A549 (cell line): Measurements from ENCODE around the gene SLITRK5. TPM values are rescaled to one million over a fixed set of nuclear protein-coding genes. Genes with fewer than 3 reads are reported as not detected.

Experiments used
- ESRRA ChIP-seq: fragments of 150-350 bp; IDR thresholded peaks from 2 replicates; pipeline ENCODE4 v1.6.1; 2014; ENCODE audit warnings: mild to moderate bottlenecking, low read length, borderline replicate concordance
- NR3C1 ChIP-seq: fragments of >200 bp; sonication (Bioruptor Twin); formaldehyde crosslinking; IDR thresholded peaks from 3 replicates; pipeline ENCODE4 v1.6.1; 2017
- polyA plus RNA-seq, 4 experiments: library from polyadenylated mRNA; depleted of rRNA in 3 of 4; stranded (reverse); fragments of >200 nt; fragmentation: RNase III in 1 of 4; extraction: RNeasy Plus Mini Kit Qiagen cat#74134 plus additional on column Dnase treatment in 1 of 4; gene quantifications; 2 replicates in 3 of 4; 3 replicates in 1 of 4; pipeline ENCODE4 v1.2.3, GENCODE V29; 2011 to 2017
- TF ChIP-seq, protein P1 (sequence below): fragments of 450-650 bp; IDR thresholded peaks from 2 replicates; pipeline ENCODE4 v1.6.1; 2014; ENCODE audit warnings: antibody characterized with exemption

SLITRK5 gene
- polyA plus RNA-seq, 2 of the 4 experiments (the other 2 are of a cell fraction): 0.22 to 0.28 TPM

DNA sequence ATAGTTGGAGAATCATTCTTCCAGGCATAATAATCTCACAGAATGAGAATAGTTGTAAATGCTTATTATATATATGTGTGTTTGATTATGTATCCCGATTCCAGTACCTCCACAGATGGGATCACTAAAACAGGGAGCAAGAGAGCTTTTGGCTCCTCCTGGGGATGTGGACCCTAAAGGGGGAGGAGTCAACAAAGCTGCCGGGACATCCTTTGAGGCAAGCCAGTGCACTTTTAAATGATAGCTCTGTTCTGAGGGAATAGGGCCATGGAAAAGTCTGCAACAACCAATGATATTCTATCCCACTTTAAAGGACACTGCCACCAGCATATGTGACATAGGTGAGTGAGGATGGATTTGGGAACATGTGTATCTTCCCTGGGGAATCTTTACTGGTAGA, 40.8 kb downstream of the SLITRK5 start (continued):
- TF ChIP-seq, protein P1, sequence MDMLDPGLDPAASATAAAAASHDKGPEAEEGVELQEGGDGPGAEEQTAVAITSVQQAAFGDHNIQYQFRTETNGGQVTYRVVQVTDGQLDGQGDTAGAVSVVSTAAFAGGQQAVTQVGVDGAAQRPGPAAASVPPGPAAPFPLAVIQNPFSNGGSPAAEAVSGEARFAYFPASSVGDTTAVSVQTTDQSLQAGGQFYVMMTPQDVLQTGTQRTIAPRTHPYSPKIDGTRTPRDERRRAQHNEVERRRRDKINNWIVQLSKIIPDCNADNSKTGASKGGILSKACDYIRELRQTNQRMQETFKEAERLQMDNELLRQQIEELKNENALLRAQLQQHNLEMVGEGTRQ: no peak
- no peak for TF ChIP-seq ESRRA
- TF ChIP-seq NR3C1: no peak
